ENCODE results near the gene TMEM72.

Gene TMEM72

GRCh38 chr10:44955413-44956070, 44.4 kb downstream of the TMEM72 start:
- DNase-seq (ENCODE audit: low read depth), result no peak

- DNase-seq (ENCODE audit: low read depth), result no peak
Measured at GRCh38 chr10:44956226-44956625, 45.1 kb downstream of the TMEM72 start.

- DNase-seq (ENCODE audit: low read depth), result no peak
Measured at GRCh38 chr10:44956717-44957706, 45.9 kb downstream of the TMEM72 start.

- DNase-seq (ENCODE audit: low read depth), result no peak
Measured at GRCh38 chr10:44958196-44958897, 47.2 kb downstream of the TMEM72 start.

GRCh38 chr10:44958898-44959246, 47.7 kb downstream of the TMEM72 start:
- DNase-seq (ENCODE audit: low read depth), result no peak

GRCh38 chr10:44959247-44960087, 48.3 kb downstream of the TMEM72 start, which contains the start of gene RASSF4:
Gene RASSF4 (plus strand): TSS chr10:44959802. CDS start chr10:44970203, 10,401 bp downstream.
- DNase-seq (ENCODE audit: low read depth), result peak; percentile 86

- DNase-seq (ENCODE audit: low read depth), result no peak
Measured at GRCh38 chr10:44960088-44960460, 48.9 kb downstream of the TMEM72 start.

GRCh38 chr10:44960482-44961229, 49.5 kb downstream of the TMEM72 start:
- DNase-seq (ENCODE audit: low read depth), result no peak

GRCh38 chr10:44961230-44961571, 50.1 kb downstream of the TMEM72 start:
- DNase-seq (ENCODE audit: low read depth), result no peak

GRCh38 chr10:44961931-44962750, 51.0 kb downstream of the TMEM72 start:
- no peak for DNase-seq (ENCODE audit: low read depth)

GRCh38 chr10:44962870-44963738, 52.0 kb downstream of the TMEM72 start:
- no peak for DNase-seq (ENCODE audit: low read depth)

GRCh38 chr10:44963772-44964633, 52.9 kb downstream of the TMEM72 start:
- DNase-seq (ENCODE audit: low read depth), result no peak

- DNase-seq (ENCODE audit: low read depth), result no peak
Measured at GRCh38 chr10:44965104-44965503, 54.0 kb downstream of the TMEM72 start.

GRCh38 chr10:44965651-44966097, 54.5 kb downstream of the TMEM72 start:
- no peak for DNase-seq (ENCODE audit: low read depth)

- no peak for DNase-seq (ENCODE audit: low read depth)
Measured at GRCh38 chr10:44966129-44966815, 55.1 kb downstream of the TMEM72 start.

- DNase-seq (ENCODE audit: low read depth), result no peak
Measured at GRCh38 chr10:44966816-44967509, 55.8 kb downstream of the TMEM72 start.

- DNase-seq (ENCODE audit: low read depth), result no peak
Measured at GRCh38 chr10:44967616-44968015, 56.5 kb downstream of the TMEM72 start.

Data from activated T-helper 9 cell treated with anti-CD3 and anti-CD28 coated beads, Interleukin-2, amount 50 U/mL, for 16 hours (primary cell).